VCaP (cell line): ENCODE results near the gene NRTN.
A peak's percentile ranks its signal among the peaks of the same experiment; 100 is the strongest.

Source experiments
- H3K27ac ChIP-seq: fragments of 450-650 bp; 2 replicates; pipeline ENCODE4 v1.5.1; 2017
- CTCF ChIP-seq: fragments of 450-650 bp; conservative IDR thresholded peaks from 2 replicates; pipeline ENCODE4 v1.5.1; 2017; ENCODE audit warnings: mild to moderate bottlenecking, moderate library complexity

The NRTN gene

GRCh38 chr19:5801796-5802619 lies 2.9 kb upstream of the NRTN start:
- no peak overlapping the region for H3K27ac ChIP-seq
- TF ChIP-seq CTCF, result no peak

- no peak overlapping the region; the same call in 1 of the 2 replicates for H3K27ac ChIP-seq
- TF ChIP-seq CTCF, result no peak
These were observed 1.5 kb upstream of the NRTN start for GRCh38 chr19:5803441-5803751.

GRCh38 chr19:5803752-5804515 lies 933 bp upstream of the NRTN start:
- H3K27ac ChIP-seq, result no peak overlapping the region; the same call in 1 of the 2 replicates
- peak; percentile 92 for TF ChIP-seq CTCF

GRCh38 chr19:5805462-5806132 lies 730 bp downstream of the NRTN start:
- peak overlapping the region; percentile 5; the same call in 1 of the 2 replicates for H3K27ac ChIP-seq
- TF ChIP-seq CTCF, result peak; percentile 83

- peak; percentile 43 for TF ChIP-seq CTCF
- H3K27ac ChIP-seq, result no peak overlapping the region
These were observed 1.2 kb downstream of the NRTN start for GRCh38 chr19:5806133-5806489.

GRCh38 chr19:5806905-5807304 lies 2.0 kb downstream of the NRTN start:
- TF ChIP-seq CTCF, result no peak
- no peak overlapping the region for H3K27ac ChIP-seq

- TF ChIP-seq CTCF, result no peak
- H3K27ac ChIP-seq, result no peak overlapping the region
These were observed 3.4 kb downstream of the NRTN start for GRCh38 chr19:5808120-5808816.
